ENCODE measurements around the gene BICD2. TPM values are rescaled to one million over a fixed set of nuclear protein-coding genes. Genes with fewer than 3 reads are reported as not detected.
A peak's percentile ranks its signal among the peaks of the same experiment; 100 is the strongest.

Gene BICD2
- total RNA-seq, 1 donor from 2014 or later = 52.5 TPM

DNA sequence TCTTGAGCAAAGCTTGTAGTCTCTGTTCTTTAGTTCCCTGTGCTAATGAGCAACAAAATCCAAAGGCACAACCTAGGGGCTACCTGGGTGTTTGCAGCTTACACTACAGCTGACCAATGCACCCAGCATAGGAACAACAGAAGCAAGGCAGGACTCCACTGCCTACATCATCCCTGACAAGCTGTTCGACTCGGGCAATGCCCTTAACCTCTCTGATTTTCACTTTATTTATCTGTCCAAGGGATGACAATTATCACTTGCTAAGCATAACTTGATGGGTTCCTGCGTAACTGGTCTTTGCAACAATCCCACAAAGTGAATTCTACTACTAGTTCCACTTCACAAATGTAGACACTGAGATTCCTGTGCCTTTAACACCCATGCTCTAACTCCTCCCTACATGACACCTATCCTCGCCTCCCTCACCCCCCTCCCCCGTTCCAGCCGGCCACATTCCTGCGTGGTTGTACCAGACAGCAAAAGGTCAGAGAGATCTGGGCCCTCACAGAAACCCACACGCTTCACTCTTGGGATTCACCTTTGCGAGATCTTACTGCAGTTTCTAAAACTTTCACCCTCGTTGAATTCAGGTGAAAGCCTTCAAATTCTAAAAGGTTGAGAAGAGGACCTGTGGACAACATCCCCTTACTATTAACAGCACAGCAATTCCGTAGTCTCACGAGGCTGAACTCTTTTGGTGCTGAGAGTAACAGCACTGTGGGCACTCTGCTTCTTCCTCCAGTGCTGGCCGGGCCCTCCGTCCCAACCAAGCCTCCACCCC lies 95.7 kb downstream of the BICD2 start:
- DNase-seq (ENCODE audit: low spot score) = peak; percentile 26

DNA sequence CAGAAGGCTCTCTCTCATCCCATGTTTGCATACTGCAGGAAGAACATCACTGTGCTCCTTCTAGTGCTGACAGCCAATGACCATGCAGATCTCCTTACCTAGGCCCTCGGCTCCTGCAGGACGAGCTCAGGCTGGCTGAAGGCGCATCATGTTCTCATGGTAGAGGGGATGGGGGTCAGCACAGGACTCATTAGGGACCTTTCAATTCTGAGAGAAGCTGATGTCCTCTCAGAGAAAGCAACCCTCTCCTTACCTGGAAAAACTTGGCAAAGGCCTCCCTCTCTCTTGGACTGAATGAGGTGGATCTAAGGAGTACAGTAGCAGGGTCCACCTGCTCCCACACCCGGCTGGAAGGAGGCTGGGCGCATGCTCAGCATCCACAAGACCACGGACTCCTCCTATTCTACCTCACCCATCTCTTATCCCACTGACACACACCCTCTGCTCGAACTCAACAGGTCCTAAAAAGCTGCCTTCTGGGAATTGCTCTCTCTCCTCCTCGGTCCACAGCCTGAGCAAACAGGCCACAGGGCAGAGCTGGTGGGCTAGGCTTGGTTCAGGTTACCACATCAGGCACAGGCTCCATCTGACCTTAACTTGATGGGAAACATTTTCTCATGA lies 97.6 kb downstream of the BICD2 start:
- no peak for DNase-seq (ENCODE audit: low spot score)

DNA sequence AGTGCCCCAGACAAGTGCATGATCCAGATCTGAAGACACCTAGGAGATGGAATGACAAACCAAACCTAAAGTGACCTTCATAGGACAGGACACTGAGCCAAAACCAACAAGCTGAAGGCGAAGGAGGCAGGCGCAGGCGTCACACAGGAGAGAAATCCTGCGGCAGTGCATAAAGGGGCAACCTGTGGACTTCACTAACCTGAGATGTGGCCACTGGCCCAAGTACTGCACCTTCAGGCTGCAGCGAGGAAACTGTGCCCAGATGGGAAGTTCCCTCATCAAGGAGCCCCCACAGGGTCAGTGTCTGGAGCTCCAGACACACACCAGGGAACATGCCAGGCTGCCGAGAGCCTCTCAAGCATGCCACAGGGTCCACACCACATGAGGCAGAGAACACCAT lies 98.4 kb downstream of the BICD2 start:
- no peak for DNase-seq (ENCODE audit: low spot score)

DNA sequence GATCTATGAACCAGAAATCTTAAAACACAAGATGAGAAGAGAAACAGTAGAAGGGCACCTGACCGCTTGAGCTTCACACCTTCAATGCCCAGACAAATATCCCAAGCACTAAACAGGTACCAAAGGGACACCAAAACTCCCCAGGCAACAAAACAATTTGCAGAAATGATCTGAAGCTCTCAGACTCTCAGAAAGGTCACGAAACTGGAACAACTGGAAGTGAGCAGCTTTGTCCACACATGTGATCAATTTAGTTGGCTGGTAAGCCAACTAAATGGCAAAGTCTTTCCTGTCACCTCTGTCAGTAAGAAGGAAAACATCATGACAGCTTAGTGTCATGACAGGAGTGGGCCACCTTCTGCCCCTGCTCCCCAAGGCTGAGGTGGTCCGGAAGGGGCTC lies 98.8 kb downstream of the BICD2 start:
- DNase-seq (ENCODE audit: low spot score) = no peak

DNA sequence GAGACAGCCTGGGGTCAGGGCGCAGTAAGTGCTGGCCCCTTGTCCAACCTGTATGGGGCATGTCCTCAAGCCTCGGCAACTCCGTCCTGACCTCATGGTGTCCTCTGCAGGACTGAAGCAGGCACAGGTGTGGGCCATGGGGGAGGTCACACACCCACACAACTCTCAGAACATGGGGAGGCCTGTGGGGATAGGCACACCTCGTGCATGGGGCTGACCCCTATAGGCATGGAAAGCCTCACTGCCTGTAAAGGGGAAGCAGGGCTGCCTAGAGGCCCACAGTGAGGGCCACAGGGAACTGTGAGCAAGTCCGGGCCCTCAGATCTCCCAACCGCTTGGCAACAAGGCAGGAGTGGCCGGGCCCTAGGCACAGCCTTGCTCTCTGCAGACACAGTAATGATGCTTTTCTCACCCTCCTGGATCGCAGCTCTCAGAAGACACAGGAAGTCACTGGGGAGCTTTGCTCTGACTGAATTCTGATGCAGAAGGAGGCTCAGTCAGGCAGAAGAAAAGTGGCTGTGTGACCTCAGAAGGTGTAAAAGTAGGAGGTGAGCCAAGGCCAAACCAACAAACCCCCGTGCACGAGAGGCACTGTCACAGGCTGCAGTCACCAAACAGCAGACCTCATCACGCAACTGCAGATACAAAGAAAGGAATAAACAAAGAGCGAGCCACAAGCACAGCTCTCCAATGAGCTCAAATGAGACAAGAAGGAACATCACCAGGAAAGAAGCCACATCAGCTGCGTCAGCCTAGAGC lies 100.1 kb downstream of the BICD2 start:
- DNase-seq (ENCODE audit: low spot score) = no peak

DNA sequence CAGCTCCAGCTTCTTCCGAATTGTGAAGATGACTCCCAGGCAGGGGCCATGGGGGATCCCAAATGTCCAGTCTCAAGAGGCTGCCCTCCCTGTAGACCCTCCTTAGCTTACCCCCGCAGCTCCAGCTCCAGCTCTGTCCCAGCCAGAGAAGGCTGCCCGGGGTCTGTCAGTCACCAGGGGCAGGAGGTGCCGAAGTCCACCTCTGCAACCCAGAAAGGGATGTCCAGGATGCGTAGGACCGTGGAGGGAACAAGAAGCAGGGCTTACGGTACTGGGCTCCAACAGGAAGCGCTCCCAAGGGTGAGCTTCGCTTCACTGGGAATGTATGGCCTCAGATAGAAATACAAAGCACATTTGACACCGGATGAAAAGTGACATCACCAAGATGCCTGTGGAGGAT lies 100.7 kb downstream of the BICD2 start:
- no peak for DNase-seq (ENCODE audit: low spot score)

DNA sequence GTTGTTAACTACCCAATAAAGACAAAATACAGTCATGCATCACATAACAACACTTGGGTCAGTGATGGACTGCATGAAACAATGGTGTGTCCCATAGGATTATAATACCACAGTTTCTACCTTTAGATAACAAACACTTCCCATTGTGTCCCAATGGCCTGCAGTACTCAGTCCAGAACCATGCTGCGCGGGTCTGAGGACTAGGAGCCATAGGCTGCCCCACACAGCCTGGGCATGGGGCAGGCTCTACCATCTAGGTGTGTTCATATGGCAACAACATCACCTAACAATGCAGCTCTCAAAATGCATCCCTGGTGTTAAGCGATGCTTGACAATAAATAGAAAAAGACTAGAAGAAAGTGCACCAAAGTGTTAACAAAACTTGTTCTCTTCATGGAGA lies 101.5 kb downstream of the BICD2 start:
- DNase-seq (ENCODE audit: low spot score) = no peak

DNA sequence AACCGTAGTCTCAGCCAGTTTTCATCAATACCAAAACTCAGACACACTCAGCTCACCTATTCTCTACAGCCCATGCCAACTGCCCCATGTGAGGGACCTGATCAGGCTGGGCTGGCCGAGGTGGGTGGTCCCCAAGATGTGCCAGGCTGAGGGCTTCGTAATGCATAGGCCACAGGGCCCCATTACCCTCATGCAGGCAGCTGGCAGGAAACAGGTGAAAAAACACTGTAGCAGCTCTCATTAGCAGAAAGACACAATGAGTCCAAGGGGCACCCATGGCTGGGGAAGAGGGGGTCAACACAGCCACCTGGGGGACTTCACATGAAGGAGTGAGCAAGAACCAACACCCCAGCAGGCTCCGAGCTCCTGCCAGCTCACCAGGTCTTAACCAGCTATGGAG lies 102.9 kb downstream of the BICD2 start:
- DNase-seq (ENCODE audit: low spot score) = no peak

Other genes starting within 250 kb of the BICD2 start
- gene ECM2, start 228.8 kb downstream of the BICD2 start, total RNA-seq (ENCODE audit: insufficient read depth, low replicate concordance) = 13.5 TPM
- gene IPPK, start 94.7 kb downstream of the BICD2 start, total RNA-seq (ENCODE audit: insufficient read depth, low replicate concordance) = 4.3 TPM
- gene ZNF484, start 113.2 kb upstream of the BICD2 start, total RNA-seq (ENCODE audit: insufficient read depth, low replicate concordance) = 24.6 TPM
- 4.8 TPM for gene FGD3, start 182.7 kb upstream of the BICD2 start, total RNA-seq (ENCODE audit: insufficient read depth, low replicate concordance)